Ishikawa (cell line): Measurements from ENCODE around the gene GAK.

Experiments
- CEBPB ChIP-seq: IDR thresholded peaks from 2 replicates; pipeline ENCODE4 v1.6.1; 2012
- CREB1 ChIP-seq: IDR thresholded peaks from 2 replicates; pipeline ENCODE4 v1.6.1; 2012; ENCODE audit warnings: low read depth
- EGR1 ChIP-seq: IDR thresholded peaks from 2 replicates; pipeline ENCODE4 v1.6.1; 2012
- EP300 ChIP-seq: IDR thresholded peaks from 2 replicates; pipeline ENCODE4 v1.6.1; 2012; ENCODE audit warnings: borderline replicate concordance
- FOXM1 ChIP-seq: IDR thresholded peaks from 2 replicates; pipeline ENCODE4 v1.6.1; 2012; ENCODE audit warnings: low read depth, borderline replicate concordance
- MAX ChIP-seq: IDR thresholded peaks from 2 replicates; pipeline ENCODE4 v1.6.1; 2012
- NFIC ChIP-seq: IDR thresholded peaks from 2 replicates; pipeline ENCODE4 v1.6.1; 2012
- RAD21 ChIP-seq: IDR thresholded peaks from 2 replicates; pipeline ENCODE4 v1.6.1; 2012; ENCODE audit warnings: low read depth
- REST ChIP-seq: IDR thresholded peaks from 2 replicates; pipeline ENCODE4 v1.6.1; 2012; ENCODE audit warnings: low read depth, mild to moderate bottlenecking
- TAF1 ChIP-seq: IDR thresholded peaks from 2 replicates; pipeline ENCODE4 v1.6.1; 2012; ENCODE audit warnings: low read depth, mild to moderate bottlenecking
- TCF12 ChIP-seq: IDR thresholded peaks from 2 replicates; pipeline ENCODE4 v1.6.1; 2012; ENCODE audit warnings: low read depth
- TEAD4 ChIP-seq: IDR thresholded peaks from 2 replicates; pipeline ENCODE4 v1.6.1; 2012
- USF1 ChIP-seq: IDR thresholded peaks from 2 replicates; pipeline ENCODE4 v1.6.1; 2012
- YY1 ChIP-seq: IDR thresholded peaks from 2 replicates; pipeline ENCODE4 v1.6.1; 2012; ENCODE audit warnings: low read depth
- ZBTB7A ChIP-seq: IDR thresholded peaks from 2 replicates; pipeline ENCODE4 v1.6.1; 2012; ENCODE audit warnings: low read depth

The GAK gene

GRCh38 chr4:903066-904046 lies 28.8 kb downstream of the GAK start:
- TF ChIP-seq NFIC (no peak), EGR1 (no peak), USF1 (no peak), TAF1 (no peak), RAD21 (no peak), TEAD4 (no peak), TCF12 (no peak), ZBTB7A (no peak), CREB1 (no peak), CEBPB (no peak), MAX (no peak), REST (no peak), FOXM1 (no peak), YY1 (no peak), EP300 (no peak)

- TF ChIP-seq CREB1 (no peak), TAF1 (no peak), NFIC (no peak), TEAD4 (no peak), USF1 (no peak), TCF12 (no peak), FOXM1 (no peak), ZBTB7A (no peak), MAX (no peak), REST (no peak), CEBPB (no peak), RAD21 (no peak), YY1 (no peak)
These were observed 30.8 kb downstream of the GAK start for GRCh38 chr4:901192-901910.

- TF ChIP-seq CEBPB (no peak), TEAD4 (no peak), REST (no peak), MAX (no peak), ZBTB7A (no peak), USF1 (no peak)
These were observed 31.4 kb downstream of the GAK start for GRCh38 chr4:900721-901120.
